GM19193 (cell line): ENCODE data around the gene ANGPTL2.

Experiments
- POLR2A ChIP-seq: IDR thresholded peaks from 4 replicates; pipeline ENCODE4 v1.6.1; 2011; ENCODE audit not compliant: insufficient read depth, insufficient read length; ENCODE audit errors: extremely low read depth

Gene ANGPTL2

GRCh38 chr9:127066851-127067136 is 55.6 kb downstream of the ANGPTL2 start:
- no peak for TF ChIP-seq POLR2A

GRCh38 chr9:127066060-127066850 is 56.2 kb downstream of the ANGPTL2 start:
- TF ChIP-seq POLR2A = no peak

- no peak for TF ChIP-seq POLR2A
These were observed 56.8 kb downstream of the ANGPTL2 start for GRCh38 chr9:127065592-127065991.

GRCh38 chr9:127064335-127064734 is 58.1 kb downstream of the ANGPTL2 start:
- TF ChIP-seq POLR2A = no peak

GRCh38 chr9:127061411-127061810 is 61.0 kb downstream of the ANGPTL2 start:
- no peak for TF ChIP-seq POLR2A

GRCh38 chr9:127059765-127060361 is 62.6 kb downstream of the ANGPTL2 start:
- TF ChIP-seq POLR2A = no peak

GRCh38 chr9:127059030-127059429 is 63.4 kb downstream of the ANGPTL2 start:
- no peak for TF ChIP-seq POLR2A

- no peak for TF ChIP-seq POLR2A
These were observed 63.8 kb downstream of the ANGPTL2 start for GRCh38 chr9:127058645-127059021.

GRCh38 chr9:127058011-127058644 is 64.3 kb downstream of the ANGPTL2 start:
- no peak for TF ChIP-seq POLR2A

- no peak for TF ChIP-seq POLR2A
These were observed 66.0 kb downstream of the ANGPTL2 start for GRCh38 chr9:127056446-127056845.

- TF ChIP-seq POLR2A = no peak
These were observed 66.6 kb downstream of the ANGPTL2 start for GRCh38 chr9:127055745-127056402.

- no peak for TF ChIP-seq POLR2A
These were observed 68.5 kb downstream of the ANGPTL2 start for GRCh38 chr9:127053960-127054359.

- no peak for TF ChIP-seq POLR2A
These were observed 69.2 kb downstream of the ANGPTL2 start for GRCh38 chr9:127053057-127053821.

- TF ChIP-seq POLR2A = no peak
These were observed 70.4 kb downstream of the ANGPTL2 start for GRCh38 chr9:127051881-127052595.
